HL-60 (cell line): Measurements from ENCODE around the gene NSUN7.

ENCODE experiments used
- DNase-seq, 2 experiments: peaks; one replicate each; pipeline ENCODE4 v3.0.0-alpha.2; 2010 to 2020; ENCODE audit warnings: low read depth in 1 of 2, low spot score in 1 of 2
- H3K27ac ChIP-seq: fragments of 250-450 bp; sonication (Bioruptor Pico); replicated peaks from 2 replicates; pipeline ENCODE4 v1.5.1; 2020; ENCODE audit warnings: mild to moderate bottlenecking, moderate library complexity
- H3K27me3 ChIP-seq: fragments of 250-450 bp; sonication (Bioruptor Pico); 2 replicates; pipeline ENCODE4 v1.5.1; 2021; ENCODE audit warnings: mild to moderate bottlenecking, moderate library complexity; ENCODE audit not compliant: insufficient read depth, poor library complexity, severe bottlenecking
- H3K4me3 ChIP-seq: replicated peaks from 2 replicates; pipeline ENCODE4 v1.5.1; 2011; ENCODE audit warnings: mild to moderate bottlenecking, control low read depth, low read length; ENCODE audit not compliant: insufficient read depth
- GABPA ChIP-seq: IDR thresholded peaks from 2 replicates; pipeline ENCODE4 v1.6.1; 2012; ENCODE audit warnings: low read depth
- POLR2AphosphoS5 ChIP-seq: IDR thresholded peaks from 2 replicates; pipeline ENCODE4 v1.6.1; 2012; ENCODE audit warnings: low read depth
- REST ChIP-seq: IDR thresholded peaks from 2 replicates; pipeline ENCODE4 v1.6.1; 2012; ENCODE audit warnings: low read depth; ENCODE audit not compliant: insufficient replicate concordance
- SPI1 ChIP-seq: IDR thresholded peaks from 2 replicates; pipeline ENCODE4 v1.6.1; 2012; ENCODE audit warnings: low read depth, mild to moderate bottlenecking, borderline replicate concordance
- TF ChIP-seq, protein P1 (sequence below): IDR thresholded peaks from one replicate; pipeline ENCODE4 v1.5.1; 2011; ENCODE audit warnings: low read length, control low read depth, inconsistent platforms; ENCODE audit not compliant: insufficient read depth

NSUN7 gene

GRCh38 chr4:40750461-40751258 is 905 bp downstream of the NSUN7 start:
- TF ChIP-seq, protein P1, sequence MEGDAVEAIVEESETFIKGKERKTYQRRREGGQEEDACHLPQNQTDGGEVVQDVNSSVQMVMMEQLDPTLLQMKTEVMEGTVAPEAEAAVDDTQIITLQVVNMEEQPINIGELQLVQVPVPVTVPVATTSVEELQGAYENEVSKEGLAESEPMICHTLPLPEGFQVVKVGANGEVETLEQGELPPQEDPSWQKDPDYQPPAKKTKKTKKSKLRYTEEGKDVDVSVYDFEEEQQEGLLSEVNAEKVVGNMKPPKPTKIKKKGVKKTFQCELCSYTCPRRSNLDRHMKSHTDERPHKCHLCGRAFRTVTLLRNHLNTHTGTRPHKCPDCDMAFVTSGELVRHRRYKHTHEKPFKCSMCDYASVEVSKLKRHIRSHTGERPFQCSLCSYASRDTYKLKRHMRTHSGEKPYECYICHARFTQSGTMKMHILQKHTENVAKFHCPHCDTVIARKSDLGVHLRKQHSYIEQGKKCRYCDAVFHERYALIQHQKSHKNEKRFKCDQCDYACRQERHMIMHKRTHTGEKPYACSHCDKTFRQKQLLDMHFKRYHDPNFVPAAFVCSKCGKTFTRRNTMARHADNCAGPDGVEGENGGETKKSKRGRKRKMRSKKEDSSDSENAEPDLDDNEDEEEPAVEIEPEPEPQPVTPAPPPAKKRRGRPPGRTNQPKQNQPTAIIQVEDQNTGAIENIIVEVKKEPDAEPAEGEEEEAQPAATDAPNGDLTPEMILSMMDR: no peak
- TF ChIP-seq SPI1: no peak
- DNase-seq: no peak
- Histone ChIP-seq H3K27ac (no peak overlapping the region), H3K4me3 (no peak overlapping the region), H3K27me3 (peaks cover 7% of the 10 kb centered on the region)

GRCh38 chr4:40755616-40756015 is 5.9 kb downstream of the NSUN7 start:
- DNase-seq: no peak
- no peak overlapping the region for H3K27ac ChIP-seq
- H3K4me3 ChIP-seq: no peak overlapping the region
- H3K27me3 ChIP-seq: peaks cover 3% of the 10 kb centered on the region
- TF ChIP-seq REST: no peak
- TF ChIP-seq, protein P1: no peak
- no peak for TF ChIP-seq POLR2AphosphoS5
- TF ChIP-seq GABPA: no peak
- no peak for TF ChIP-seq SPI1

GRCh38 chr4:40763228-40763716 is 13.5 kb downstream of the NSUN7 start:
- no peak for TF ChIP-seq GABPA
- H3K27me3 ChIP-seq: no peaks in the 10 kb centered on the region
- DNase-seq: peak in 1 of 2 experiments; percentile 14
- H3K4me3 ChIP-seq: no peak overlapping the region
- no peak overlapping the region for H3K27ac ChIP-seq

DNA sequence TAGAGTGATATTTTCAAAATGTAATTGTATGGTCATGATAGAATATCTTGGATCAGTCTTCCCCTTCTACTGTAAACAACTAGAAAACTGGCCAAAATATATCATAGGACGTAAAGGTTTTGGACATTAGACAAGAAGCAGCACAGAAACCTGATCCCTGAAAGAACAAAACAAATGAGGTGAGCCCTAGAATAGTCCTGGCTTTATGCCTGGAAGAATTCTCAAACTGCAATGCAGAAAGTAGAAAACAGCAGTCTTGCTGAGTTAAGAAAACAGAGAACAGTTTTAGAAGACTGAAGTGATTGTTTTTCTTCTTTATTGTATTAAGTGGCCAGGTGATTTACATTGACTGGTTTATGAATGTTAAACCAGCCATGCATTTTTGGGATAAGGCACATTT is 19.5 kb downstream of the NSUN7 start:
- H3K27me3 ChIP-seq: no peaks in the 10 kb centered on the region
- TF ChIP-seq, protein P1: no peak
- TF ChIP-seq SPI1: no peak
- no peak for TF ChIP-seq POLR2AphosphoS5
- TF ChIP-seq REST: no peak
- TF ChIP-seq GABPA: no peak
- no peak for DNase-seq
- H3K4me3 ChIP-seq: no peak overlapping the region
- H3K27ac ChIP-seq: no peak overlapping the region
